Neural progenitor cell (in vitro differentiated cells): ENCODE measurements around the gene GALM. TPM values are rescaled to one million over a fixed set of nuclear protein-coding genes. Genes with fewer than 3 reads are reported as not detected.

ENCODE experiments used
- DNase-seq: peaks from one replicate; pipeline ENCODE4 v3.0.0-alpha.2; 2016; ENCODE audit warnings: low spot score
- H2AFZ ChIP-seq: fragments of 200-600 bp; sonication (generic); replicated peaks from 2 replicates; pipeline ENCODE4 v1.6.1; 2016; ENCODE audit warnings: antibody characterized with exemption
- H3F3A ChIP-seq: fragments of 200-600 bp; sonication (generic); 2 replicates; pipeline ENCODE4 v1.6.1; 2016; ENCODE audit warnings: antibody characterized with exemption, low read depth
- H3K27ac ChIP-seq: fragments of 200-600 bp; sonication (generic); 2 replicates; pipeline ENCODE4 v1.5.1; 2016; ENCODE audit warnings: mild to moderate bottlenecking
- H3K27me3 ChIP-seq: fragments of 200-600 bp; sonication (generic); 2 replicates; pipeline ENCODE4 v1.6.1; 2016; ENCODE audit warnings: mild to moderate bottlenecking, moderate library complexity
- H3K36me3 ChIP-seq: fragments of 200-600 bp; sonication (generic); 2 replicates; pipeline ENCODE4 v1.5.1; 2016
- H3K4me1 ChIP-seq: fragments of 200-600 bp; sonication (generic); 2 replicates; pipeline ENCODE4 v1.6.1; 2016; ENCODE audit warnings: mixed run types
- H3K4me2 ChIP-seq: fragments of 200-600 bp; sonication (generic); 2 replicates; pipeline ENCODE4 v1.6.1; 2016
- H3K4me3 ChIP-seq: fragments of 200-600 bp; sonication (generic); 2 replicates; pipeline ENCODE4 v1.5.1; 2016
- H3K79me2 ChIP-seq: fragments of 200-600 bp; sonication (generic); 2 replicates; pipeline ENCODE4 v1.6.1; 2016; ENCODE audit warnings: low read depth
- H3K9ac ChIP-seq: fragments of 200-600 bp; sonication (generic); 2 replicates; pipeline ENCODE4 v1.6.1; 2016
- H3K9me3 ChIP-seq: fragments of 200-600 bp; sonication (generic); 2 replicates; pipeline ENCODE4 v1.5.1; 2016; ENCODE audit warnings: low read depth
- H4K20me1 ChIP-seq: fragments of 200-600 bp; sonication (generic); 2 replicates; pipeline ENCODE4 v1.6.1; 2016; ENCODE audit warnings: low read depth
- H3K27ac Mint-ChIP-seq: 3 replicates; pipeline ENCODE4 v1.8.0; 2021; ENCODE audit warnings: mixed read lengths
- H3K27me3 Mint-ChIP-seq: 2 replicates; pipeline ENCODE4 v1.8.0; 2022; ENCODE audit warnings: low read depth, mild to moderate bottlenecking, inconsistent platforms, moderate library complexity, mixed read lengths; ENCODE audit not compliant: insufficient read depth
- H3K36me3 Mint-ChIP-seq: 3 replicates; pipeline ENCODE4 v1.8.0; 2021; ENCODE audit warnings: mixed read lengths
- H3K4me1 Mint-ChIP-seq: 3 replicates; pipeline ENCODE4 v1.8.0; 2021; ENCODE audit warnings: mixed read lengths
- H3K4me3 Mint-ChIP-seq: 3 replicates; pipeline ENCODE4 v1.8.0; 2021; ENCODE audit warnings: mild to moderate bottlenecking, moderate library complexity, mixed read lengths
- H3K9me3 Mint-ChIP-seq: 3 replicates; pipeline ENCODE4 v1.8.0; 2020; ENCODE audit warnings: mixed read lengths
- CTCF ChIP-seq: fragments of 200-600 bp; sonication (generic); IDR thresholded peaks from 2 replicates; pipeline ENCODE4 v1.5.1; 2017; ENCODE audit warnings: antibody characterized with exemption, mild to moderate bottlenecking
- EZH2 ChIP-seq: fragments of 200-600 bp; sonication (generic); IDR thresholded peaks from 2 replicates; pipeline ENCODE4 v1.6.1; 2017; ENCODE audit warnings: antibody characterized with exemption, mild to moderate bottlenecking, moderate library complexity
- EZH2phosphoT487 ChIP-seq: fragments of 200-600 bp; sonication (generic); IDR thresholded peaks from 2 replicates; pipeline ENCODE4 v1.6.1; 2017; ENCODE audit warnings: antibody characterized with exemption
- total RNA-seq: library from RNA; depleted of rRNA; stranded (reverse); fragments of >200 nt; gene quantifications from 2 replicates; pipeline ENCODE4 v1.2.3, GENCODE V29; 2015; ENCODE audit warnings: low replicate concordance

GALM gene
- total RNA-seq, 1 donor from 2014 or later, result 7.1 TPM

- Histone ChIP-seq H2AFZ (no peak overlapping the region), H3K36me3 (no peaks in the 10 kb centered on the region), H3K27ac (no peak overlapping the region), H3K4me3 (no peak overlapping the region), H3K9me3 (no peaks in the 10 kb centered on the region), H3F3A (no peaks in the 10 kb centered on the region), H3K4me1 (peaks cover 4% of the 10 kb centered on the region), H3K9ac (no peak overlapping the region), H3K79me2 (peaks cover 14% of the 10 kb centered on the region), H3K27me3 (peaks cover 26% of the 10 kb centered on the region), H3K4me2 (no peak overlapping the region), H4K20me1 (no peaks in the 10 kb centered on the region)
- Mint-ChIP-seq H3K27me3 (peaks cover 3% of the 10 kb centered on the region), H3K4me3 (no peak overlapping the region), H3K36me3 (no peaks in the 10 kb centered on the region), H3K27ac (no peak overlapping the region), H3K4me1 (peaks cover 13% of the 10 kb centered on the region), H3K9me3 (no peaks in the 10 kb centered on the region)
- TF ChIP-seq EZH2 (no peak), CTCF (no peak), EZH2phosphoT487 (no peak)
- no peak for DNase-seq
Measured at GRCh38 chr2:38775921-38776225, 110.0 kb downstream of the GALM start.

DNA sequence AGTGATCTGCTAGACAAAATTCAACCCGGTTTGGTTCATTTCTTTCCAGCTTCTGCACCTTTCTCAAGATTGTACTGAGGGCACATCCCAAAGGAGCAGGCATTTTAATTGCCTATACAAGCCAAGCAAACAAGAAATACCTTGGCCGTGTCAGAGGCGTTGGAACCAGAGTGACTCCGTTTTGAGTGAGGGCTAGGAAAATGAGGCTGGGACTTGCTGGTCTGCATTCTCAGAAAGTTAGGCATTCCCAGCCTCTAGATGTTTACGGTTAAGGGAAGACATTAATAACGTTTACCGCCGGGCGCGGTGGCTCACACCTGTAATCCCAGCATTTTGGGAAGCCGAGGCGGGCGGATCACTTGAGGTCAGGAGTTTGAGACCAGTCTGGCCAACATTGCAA lies 110.6 kb downstream of the GALM start:
- Histone ChIP-seq H3K79me2 (peaks cover 14% of the 10 kb centered on the region), H3K27me3 (peaks cover 26% of the 10 kb centered on the region), H3K27ac (no peak overlapping the region), H3F3A (no peaks in the 10 kb centered on the region), H3K4me1 (peaks cover 4% of the 10 kb centered on the region), H3K36me3 (no peaks in the 10 kb centered on the region), H3K9me3 (no peaks in the 10 kb centered on the region), H2AFZ (no peak overlapping the region), H3K4me3 (no peak overlapping the region), H4K20me1 (no peaks in the 10 kb centered on the region), H3K9ac (no peak overlapping the region), H3K4me2 (no peak overlapping the region)
- peaks cover 2% of the 10 kb centered on the region for H3K36me3 Mint-ChIP-seq
- peaks cover 3% of the 10 kb centered on the region for H3K27me3 Mint-ChIP-seq
- TF ChIP-seq EZH2 (no peak), EZH2phosphoT487 (no peak), CTCF (no peak)
- H3K9me3 Mint-ChIP-seq, result no peaks in the 10 kb centered on the region
- H3K4me3 Mint-ChIP-seq, result peak overlapping the region; percentile 72
- no peak overlapping the region for H3K27ac Mint-ChIP-seq
- peaks cover 13% of the 10 kb centered on the region for H3K4me1 Mint-ChIP-seq
- DNase-seq, result no peak

DNA sequence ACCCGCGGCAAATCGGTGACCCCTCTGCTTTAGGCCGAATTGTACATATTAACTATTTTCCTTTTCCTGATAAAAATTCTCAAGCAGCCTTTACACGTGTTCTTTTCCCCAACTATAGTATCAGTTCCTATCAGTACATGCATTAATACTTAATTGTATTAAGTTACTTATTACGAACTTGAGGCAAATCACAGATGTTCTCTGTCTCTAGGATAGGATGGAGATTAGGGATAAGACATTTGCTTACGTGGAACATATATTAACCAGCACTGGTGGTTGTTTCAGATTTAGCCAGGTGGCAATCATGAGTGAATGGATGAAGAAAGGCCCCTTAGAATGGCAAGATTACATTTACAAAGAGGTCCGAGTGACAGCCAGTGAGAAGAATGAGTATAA lies 112.8 kb downstream of the GALM start:
- H2AFZ ChIP-seq, result peak overlapping the region; percentile 78
- no peaks in the 10 kb centered on the region for H4K20me1 ChIP-seq
- peak; percentile 12 for DNase-seq
- peak overlapping the region; percentile 63 for H3K4me3 ChIP-seq
- TF ChIP-seq EZH2phosphoT487 (no peak), EZH2 (no peak), CTCF (no peak)
- peak overlapping the region; percentile 81 for H3K4me2 ChIP-seq
- H3K9ac ChIP-seq, result peak overlapping the region; percentile 67
- H3K27ac ChIP-seq, result no peak overlapping the region
- H3K27ac Mint-ChIP-seq, result no peak overlapping the region
- peaks cover 4% of the 10 kb centered on the region for H3K4me1 ChIP-seq
- H3K27me3 ChIP-seq, result peaks cover 26% of the 10 kb centered on the region
- H3K79me2 ChIP-seq, result peaks cover 14% of the 10 kb centered on the region
- H3K4me3 Mint-ChIP-seq, result peak overlapping the region; percentile 100
- no peaks in the 10 kb centered on the region for H3K9me3 Mint-ChIP-seq
- H3K36me3 ChIP-seq, result no peaks in the 10 kb centered on the region
- peaks cover 4% of the 10 kb centered on the region for H3K36me3 Mint-ChIP-seq
- H3K4me1 Mint-ChIP-seq, result peaks cover 13% of the 10 kb centered on the region
- H3K27me3 Mint-ChIP-seq, result peaks cover 3% of the 10 kb centered on the region
- peaks cover 3% of the 10 kb centered on the region for H3F3A ChIP-seq
- H3K9me3 ChIP-seq, result no peaks in the 10 kb centered on the region
